ENCODE results near the gene RBM38. TPM values are rescaled to one million over a fixed set of nuclear protein-coding genes. Genes with fewer than 3 reads are reported as not detected.

The RBM38 gene
- total and polyA plus RNA-seq, 10 of the 15 experiments (the other 5 are each of a cell fraction or from before 2014, with no cell fraction given) = 0.32 to 118 (median 25.2) TPM

GRCh38 chr20:57378646-57379262 is 12.4 kb upstream of the RBM38 start:
- DNase-seq (ENCODE audit: low read depth, low spot score) = no peak
- ChIA-PET RAD21 (ENCODE audit: unreplicated experiment) (interaction anchor here (0.8 to 1.8 kb wide), 2 partner anchors 10 to 23 kb away, joined by 4 to 5 read pairs; no protein-coding TSS in a partner anchor), CTCF (interaction anchor here (1.1 to 5.6 kb wide), 9 partner anchors 11 to 218 kb away, joined by 3 to 47 read pairs (median 7); no protein-coding TSS in a partner anchor), SMC1A (ENCODE audit: uncharacterized antibody, unreplicated experiment) (interaction anchor here (1.1 to 7.1 kb wide), 6 partner anchors 11 to 120 kb away, joined by 5 to 48 read pairs (median 30); no protein-coding TSS in a partner anchor), POLR2A (interaction anchor here (0.9 kb wide), 1 partner anchor 18 kb away, joined by 3 read pairs; no protein-coding TSS in a partner anchor)
- H3K4me1 ChIP-seq (ENCODE audit: control insufficient read depth, insufficient read depth, low read length) = peaks cover 11% of the 10 kb centered on the region; the same call in 1 of the 2 replicates
- no peak for ATAC-seq
- H3K4me3 ChIP-seq = no peak overlapping the region
- H4K20me1 ChIP-seq (ENCODE audit: control insufficient read depth, insufficient read depth) = no peaks in the 10 kb centered on the region
- H3K4me2 ChIP-seq (ENCODE audit: control insufficient read depth, insufficient read depth) = no peak overlapping the region
- peaks cover 27 to 32% of the 10 kb centered on the region in 2 experiments for H3K36me3 ChIP-seq (ENCODE audit: control insufficient read depth in 2 of 2, insufficient read depth in 2 of 2, low read length in 1 of 2)
- no peaks in the 10 kb centered on the region for H3K79me2 ChIP-seq (ENCODE audit: control insufficient read depth, insufficient read depth, low read length)
- H3K27me3 ChIP-seq (replicated peaks in 1 of 2; ENCODE audit: control insufficient read depth in 2 of 2, insufficient read depth in 2 of 2, low read length in 1 of 2) = no peaks in the 10 kb centered on the region
- no TSS peak for BruUV-seq (replicated peaks)
- no peak overlapping the region for H2AFZ ChIP-seq (ENCODE audit: control insufficient read depth, low read depth, low read length)
- no peak overlapping the region for H3K9ac ChIP-seq (ENCODE audit: control insufficient read depth, insufficient read depth, low read length)
- H3K9me3 ChIP-seq (replicated peaks; ENCODE audit: control insufficient read depth, insufficient read depth, low read length) = no peaks in the 10 kb centered on the region
- H3K27ac ChIP-seq (ENCODE audit: control insufficient read depth, insufficient read depth) = no peak overlapping the region
- in situ Hi-C loops (cut with MboI) = loop anchor here (25.0 kb wide), 1 partner anchor 1284 kb away; the partner anchor contains the start of gene STX16
- FAIRE-seq = no peak
- intact Hi-C loops (cut with micrococcal nuclease; ENCODE audit: unreplicated experiment) = no loop called here
- WGBS (ENCODE audit: insufficient coverage, insufficient replicate concordance, low lambda C conversion rate, missing lambda C conversion rate) = 62% methylated on average over 4 of the region's 4 CpGs
- TF ChIP-seq ZBED1 (IDR thresholded peaks at IDR 0.05; ENCODE audit: borderline replicate concordance) (no peak), NR2F1 (conservative IDR thresholded peaks at IDR 0.05) (peak; percentile 36; the same call in 1 of the 2 replicates), JUNB (IDR thresholded peaks at IDR 0.05) (0 out of 2 replicates have a peak, but pooled peaks have one; percentile 32), EED (IDR thresholded peaks at IDR 0.05; ENCODE audit: low read depth) (0 out of 2 replicates have a peak, but pooled peaks have one; percentile 25), RAD21 (IDR thresholded peaks at IDR 0.05; ENCODE audit: insufficient read depth, low read depth, low read length) (no peak), MLLT1 (IDR thresholded peaks at IDR 0.05) (no peak), ASH2L (IDR thresholded peaks at IDR 0.05; ENCODE audit: borderline replicate concordance, low read depth) (no peak), CREM (IDR thresholded peaks at IDR 0.05; ENCODE audit: low read depth) (no peak), RB1 (IDR thresholded peaks at IDR 0.05; ENCODE audit: borderline replicate concordance) (no peak), NFIC (IDR thresholded peaks at IDR 0.05; ENCODE audit: low read depth, low read length) (peak; percentile 51; the same call in 1 of the 2 replicates), MTA3 (IDR thresholded peaks at IDR 0.05; ENCODE audit: borderline replicate concordance, low read length) (no peak), RUNX3 (IDR thresholded peaks at IDR 0.05; ENCODE audit: low read length) (peak; percentile 56), KAT2A (conservative IDR thresholded peaks at IDR 0.05; ENCODE audit: control insufficient read depth, low read depth, low read length) (no peak), NBN (IDR thresholded peaks at IDR 0.05) (no peak)
- TF ChIP-seq, protein P1, sequence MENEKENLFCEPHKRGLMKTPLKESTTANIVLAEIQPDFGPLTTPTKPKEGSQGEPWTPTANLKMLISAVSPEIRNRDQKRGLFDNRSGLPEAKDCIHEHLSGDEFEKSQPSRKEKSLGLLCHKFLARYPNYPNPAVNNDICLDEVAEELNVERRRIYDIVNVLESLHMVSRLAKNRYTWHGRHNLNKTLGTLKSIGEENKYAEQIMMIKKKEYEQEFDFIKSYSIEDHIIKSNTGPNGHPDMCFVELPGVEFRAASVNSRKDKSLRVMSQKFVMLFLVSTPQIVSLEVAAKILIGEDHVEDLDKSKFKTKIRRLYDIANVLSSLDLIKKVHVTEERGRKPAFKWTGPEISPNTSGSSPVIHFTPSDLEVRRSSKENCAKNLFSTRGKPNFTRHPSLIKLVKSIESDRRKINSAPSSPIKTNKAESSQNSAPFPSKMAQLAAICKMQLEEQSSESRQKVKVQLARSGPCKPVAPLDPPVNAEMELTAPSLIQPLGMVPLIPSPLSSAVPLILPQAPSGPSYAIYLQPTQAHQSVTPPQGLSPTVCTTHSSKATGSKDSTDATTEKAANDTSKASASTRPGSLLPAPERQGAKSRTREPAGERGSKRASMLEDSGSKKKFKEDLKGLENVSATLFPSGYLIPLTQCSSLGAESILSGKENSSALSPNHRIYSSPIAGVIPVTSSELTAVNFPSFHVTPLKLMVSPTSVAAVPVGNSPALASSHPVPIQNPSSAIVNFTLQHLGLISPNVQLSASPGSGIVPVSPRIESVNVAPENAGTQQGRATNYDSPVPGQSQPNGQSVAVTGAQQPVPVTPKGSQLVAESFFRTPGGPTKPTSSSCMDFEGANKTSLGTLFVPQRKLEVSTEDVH (IDR thresholded peaks at IDR 0.05; ENCODE audit: low read depth, partially characterized antibody) = no peak
- TF ChIP-seq, protein P2, sequence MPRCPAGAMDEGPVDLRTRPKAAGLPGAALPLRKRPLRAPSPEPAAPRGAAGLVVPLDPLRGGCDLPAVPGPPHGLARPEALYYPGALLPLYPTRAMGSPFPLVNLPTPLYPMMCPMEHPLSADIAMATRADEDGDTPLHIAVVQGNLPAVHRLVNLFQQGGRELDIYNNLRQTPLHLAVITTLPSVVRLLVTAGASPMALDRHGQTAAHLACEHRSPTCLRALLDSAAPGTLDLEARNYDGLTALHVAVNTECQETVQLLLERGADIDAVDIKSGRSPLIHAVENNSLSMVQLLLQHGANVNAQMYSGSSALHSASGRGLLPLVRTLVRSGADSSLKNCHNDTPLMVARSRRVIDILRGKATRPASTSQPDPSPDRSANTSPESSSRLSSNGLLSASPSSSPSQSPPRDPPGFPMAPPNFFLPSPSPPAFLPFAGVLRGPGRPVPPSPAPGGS (IDR thresholded peaks at IDR 0.05; ENCODE audit: borderline replicate concordance, insufficient read depth, low read depth, low read length, poor library complexity, severe bottlenecking) = no peak
- TF ChIP-seq, protein P3, sequence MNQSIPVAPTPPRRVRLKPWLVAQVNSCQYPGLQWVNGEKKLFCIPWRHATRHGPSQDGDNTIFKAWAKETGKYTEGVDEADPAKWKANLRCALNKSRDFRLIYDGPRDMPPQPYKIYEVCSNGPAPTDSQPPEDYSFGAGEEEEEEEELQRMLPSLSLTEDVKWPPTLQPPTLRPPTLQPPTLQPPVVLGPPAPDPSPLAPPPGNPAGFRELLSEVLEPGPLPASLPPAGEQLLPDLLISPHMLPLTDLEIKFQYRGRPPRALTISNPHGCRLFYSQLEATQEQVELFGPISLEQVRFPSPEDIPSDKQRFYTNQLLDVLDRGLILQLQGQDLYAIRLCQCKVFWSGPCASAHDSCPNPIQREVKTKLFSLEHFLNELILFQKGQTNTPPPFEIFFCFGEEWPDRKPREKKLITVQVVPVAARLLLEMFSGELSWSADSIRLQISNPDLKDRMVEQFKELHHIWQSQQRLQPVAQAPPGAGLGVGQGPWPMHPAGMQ (IDR thresholded peaks at IDR 0.05; ENCODE audit: borderline replicate concordance) = no peak

Measured in GM12878 (cell line).